ENCODE results near the gene CBLL1. TPM values are rescaled to one million over a fixed set of nuclear protein-coding genes. Genes with fewer than 3 reads are reported as not detected.

The CBLL1 gene
- polyA plus RNA-seq, 1 of the 3 experiments (the other 2 are of a cell fraction), result 28.8 TPM

GRCh38 chr7:107785170-107785569, 41.2 kb downstream of the CBLL1 start:
- Histone ChIP-seq H3K79me2 (ENCODE audit: insufficient read depth) (no peaks in the 10 kb centered on the region), H3K9me3 (no peaks in the 10 kb centered on the region), H3K4me3 (ENCODE audit: low read depth in 2 of 2, low read length in 1 of 2) (no peak overlapping the region), H3K27me3 (ENCODE audit: insufficient read depth) (peaks cover 12% of the 10 kb centered on the region; the same call in 1 of the 2 replicates), H3K27ac (ENCODE audit: low read depth in 2 of 2, low read length in 1 of 2) (no peak overlapping the region), H3F3A (replicated peaks; ENCODE audit: insufficient read depth) (no peaks in the 10 kb centered on the region), H3K4me1 (ENCODE audit: control insufficient read depth in 1 of 2, insufficient read depth in 2 of 2, low read depth in 1 of 2, low read length in 1 of 2) (no peaks in the 10 kb centered on the region), H2AFZ (ENCODE audit: low read depth) (no peak overlapping the region), H3K4me2 (no peak overlapping the region), H3K36me3 (replicated peaks in 1 of 2; ENCODE audit: control insufficient read depth in 1 of 2, insufficient read depth in 2 of 2, low read length in 1 of 2) (no peaks in the 10 kb centered on the region), H4K20me1 (ENCODE audit: insufficient read depth) (no peaks in the 10 kb centered on the region), H3K9me2 (no peaks in the 10 kb centered on the region), H3K9ac (no peak overlapping the region)
- POLR2A ChIA-PET, result no interaction called here
- 72% methylated on average over 2 of the region's 2 CpGs for WGBS (ENCODE audit: low lambda C conversion rate)
- TF ChIP-seq GABPA (IDR thresholded peaks at IDR 0.05; ENCODE audit: low read depth) (no peak), FOXM1 (IDR thresholded peaks at IDR 0.05; ENCODE audit: low read depth) (no peak), GATA2 (CRISPR knock-in tag; IDR thresholded peaks at IDR 0.05) (no peak), MEF2A (IDR thresholded peaks at IDR 0.05; ENCODE audit: borderline replicate concordance, low read depth) (no peak), FOXJ3 (CRISPR knock-in tag; IDR thresholded peaks at IDR 0.05) (no peak), TAF1 (IDR thresholded peaks at IDR 0.05; ENCODE audit: borderline replicate concordance, low read depth, low read length) (no peak), ELF1 (IDR thresholded peaks at IDR 0.05) (no peak), EZH2phosphoT487 (IDR thresholded peaks at IDR 0.05; ENCODE audit: borderline replicate concordance, low read depth) (no peak), TCF12 (IDR thresholded peaks at IDR 0.05) (no peak), YY1 (IDR thresholded peaks at IDR 0.05; ENCODE audit: low read depth) (no peak), RFX5 (IDR thresholded peaks at IDR 0.05; ENCODE audit: low read length) (no peak), FOSL2 (IDR thresholded peaks at IDR 0.05; ENCODE audit: borderline replicate concordance, low read depth) (no peak)
- TF ChIP-seq, protein P1, sequence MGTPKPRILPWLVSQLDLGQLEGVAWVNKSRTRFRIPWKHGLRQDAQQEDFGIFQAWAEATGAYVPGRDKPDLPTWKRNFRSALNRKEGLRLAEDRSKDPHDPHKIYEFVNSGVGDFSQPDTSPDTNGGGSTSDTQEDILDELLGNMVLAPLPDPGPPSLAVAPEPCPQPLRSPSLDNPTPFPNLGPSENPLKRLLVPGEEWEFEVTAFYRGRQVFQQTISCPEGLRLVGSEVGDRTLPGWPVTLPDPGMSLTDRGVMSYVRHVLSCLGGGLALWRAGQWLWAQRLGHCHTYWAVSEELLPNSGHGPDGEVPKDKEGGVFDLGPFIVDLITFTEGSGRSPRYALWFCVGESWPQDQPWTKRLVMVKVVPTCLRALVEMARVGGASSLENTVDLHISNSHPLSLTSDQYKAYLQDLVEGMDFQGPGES (IDR thresholded peaks at IDR 0.05; ENCODE audit: low read depth, low read length), result no peak
- DNase-seq, result no peak
- CTCF ChIA-PET, result interaction anchor here (1.0 to 1.3 kb wide), 2 partner anchors 12 to 17 kb away, joined by 3 read pairs; no protein-coding TSS in a partner anchor

GRCh38 chr7:107785926-107786325, 42.0 kb downstream of the CBLL1 start:
- no peaks in the 10 kb centered on the region for H3K9me2 ChIP-seq
- peaks cover 12% of the 10 kb centered on the region; the same call in 1 of the 2 replicates for H3K27me3 ChIP-seq (ENCODE audit: insufficient read depth)
- H3K9me3 ChIP-seq, result no peaks in the 10 kb centered on the region
- no peaks in the 10 kb centered on the region for H3K79me2 ChIP-seq (ENCODE audit: insufficient read depth)
- POLR2A ChIA-PET, result no interaction called here
- H4K20me1 ChIP-seq (ENCODE audit: insufficient read depth), result no peaks in the 10 kb centered on the region
- H2AFZ ChIP-seq (ENCODE audit: low read depth), result no peak overlapping the region
- H3F3A ChIP-seq (replicated peaks; ENCODE audit: insufficient read depth), result no peaks in the 10 kb centered on the region
- no peak overlapping the region for H3K4me2 ChIP-seq
- CTCF ChIA-PET, result no interaction called here
- 69% methylated on average over 2 of the region's 2 CpGs for WGBS (ENCODE audit: low lambda C conversion rate)
- no peaks in the 10 kb centered on the region for H3K4me1 ChIP-seq (ENCODE audit: control insufficient read depth in 1 of 2, insufficient read depth in 2 of 2, low read depth in 1 of 2, low read length in 1 of 2)
- no peak overlapping the region for H3K4me3 ChIP-seq (ENCODE audit: low read depth in 2 of 2, low read length in 1 of 2)
- H3K27ac ChIP-seq (ENCODE audit: low read depth in 2 of 2, low read length in 1 of 2), result no peak overlapping the region
- H3K36me3 ChIP-seq (replicated peaks in 1 of 2; ENCODE audit: control insufficient read depth in 1 of 2, insufficient read depth in 2 of 2, low read length in 1 of 2), result no peaks in the 10 kb centered on the region
- H3K9ac ChIP-seq, result no peak overlapping the region
- no peak for DNase-seq
- TF ChIP-seq EZH2phosphoT487 (IDR thresholded peaks at IDR 0.05; ENCODE audit: borderline replicate concordance, low read depth) (no peak), RAD21 (IDR thresholded peaks at IDR 0.05; ENCODE audit: low read length) (no peak), TAF1 (IDR thresholded peaks at IDR 0.05; ENCODE audit: borderline replicate concordance, low read depth, low read length) (no peak), GABPA (IDR thresholded peaks at IDR 0.05; ENCODE audit: low read depth) (no peak), CTCF (IDR thresholded peaks at IDR 0.05) (no peak), CHD2 (IDR thresholded peaks at IDR 0.05; ENCODE audit: low read length, partially characterized antibody) (no peak), EP300 (IDR thresholded peaks at IDR 0.05; ENCODE audit: borderline replicate concordance in 1 of 2, low read depth in 1 of 2, low read length in 1 of 2) (no peak), NRF1 (IDR thresholded peaks at IDR 0.05; ENCODE audit: low read depth, low read length) (no peak), TEAD4 (IDR thresholded peaks at IDR 0.05; ENCODE audit: borderline replicate concordance, insufficient read depth) (no peak), POLR2AphosphoS5 (IDR thresholded peaks at IDR 0.05; ENCODE audit: low read depth, low read length) (no peak), MEF2A (IDR thresholded peaks at IDR 0.05; ENCODE audit: borderline replicate concordance, low read depth) (no peak), SMC3 (IDR thresholded peaks at IDR 0.05; ENCODE audit: low read depth, low read length) (no peak), ELF1 (IDR thresholded peaks at IDR 0.05) (no peak), SIN3A (IDR thresholded peaks at IDR 0.05; ENCODE audit: borderline replicate concordance, low read depth, low read length) (no peak), JUND (IDR thresholded peaks at IDR 0.05) (no peak)
- TF ChIP-seq, protein P2, sequence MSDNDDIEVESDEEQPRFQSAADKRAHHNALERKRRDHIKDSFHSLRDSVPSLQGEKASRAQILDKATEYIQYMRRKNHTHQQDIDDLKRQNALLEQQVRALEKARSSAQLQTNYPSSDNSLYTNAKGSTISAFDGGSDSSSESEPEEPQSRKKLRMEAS (IDR thresholded peaks at IDR 0.05; ENCODE audit: low read depth), result no peak
- TF ChIP-seq, protein P1 (IDR thresholded peaks at IDR 0.05; ENCODE audit: low read depth, low read length), result no peak
- TF ChIP-seq, protein P3, sequence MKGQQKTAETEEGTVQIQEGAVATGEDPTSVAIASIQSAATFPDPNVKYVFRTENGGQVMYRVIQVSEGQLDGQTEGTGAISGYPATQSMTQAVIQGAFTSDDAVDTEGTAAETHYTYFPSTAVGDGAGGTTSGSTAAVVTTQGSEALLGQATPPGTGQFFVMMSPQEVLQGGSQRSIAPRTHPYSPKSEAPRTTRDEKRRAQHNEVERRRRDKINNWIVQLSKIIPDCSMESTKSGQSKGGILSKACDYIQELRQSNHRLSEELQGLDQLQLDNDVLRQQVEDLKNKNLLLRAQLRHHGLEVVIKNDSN (IDR thresholded peaks at IDR 0.05; ENCODE audit: borderline replicate concordance, low read depth), result no peak

Measured in SK-N-SH (cell line).